CD4-positive, alpha-beta T cell treated with Interleukin-10 for 1 hour (primary cell): ENCODE data around the gene FXYD3.
"Not testable (repeated sequence)": the region's sequence is repeated elsewhere in the genome, so short reads cannot be mapped to it uniquely, and the experiment has no call there.

Experiments
- DNase-seq: peaks from one replicate; pipeline ENCODE4 v3.0.0-alpha.2; 2020

FXYD3 gene

GRCh38 chr19:35126624-35126959 lies 11.0 kb downstream of the FXYD3 start:
- DNase-seq: no peak

- DNase-seq: no peak
These were observed 12.2 kb downstream of the FXYD3 start for GRCh38 chr19:35127871-35128270.

- no peak for DNase-seq
These were observed 12.9 kb downstream of the FXYD3 start for GRCh38 chr19:35128398-35129057.

- DNase-seq: not testable (repeated sequence)
These were observed 14.2 kb downstream of the FXYD3 start for GRCh38 chr19:35129724-35130274.

- no peak for DNase-seq
These were observed 15.4 kb downstream of the FXYD3 start for GRCh38 chr19:35130761-35131720.

GRCh38 chr19:35132254-35132653 lies 16.6 kb downstream of the FXYD3 start:
- DNase-seq: no peak

- no peak for DNase-seq
These were observed 18.2 kb downstream of the FXYD3 start for GRCh38 chr19:35133826-35134225.

- no peak for DNase-seq
These were observed 19.1 kb downstream of the FXYD3 start, which contains the start of gene LGI4 for GRCh38 chr19:35134601-35135242. Gene LGI4 (minus strand): TSS chr19:35135059. CDS start chr19:35134680, 379 bp downstream.

- DNase-seq: peak; percentile 70
These were observed 19.8 kb downstream of the FXYD3 start for GRCh38 chr19:35135389-35135909.

- DNase-seq: no peak
These were observed 20.6 kb downstream of the FXYD3 start for GRCh38 chr19:35136231-35136630.

- DNase-seq: no peak
These were observed 21.5 kb downstream of the FXYD3 start for GRCh38 chr19:35136977-35137702.

GRCh38 chr19:35138305-35138892 lies 22.8 kb downstream of the FXYD3 start, which contains the start of gene FXYD1:
Gene FXYD1 (plus strand): TSS chr19:35138824. CDS start chr19:35140080, 1,256 bp downstream.
- no peak for DNase-seq

GRCh38 chr19:35140207-35140961 lies 24.8 kb downstream of the FXYD3 start:
- DNase-seq: no peak

- peak; percentile 96 for DNase-seq
These were observed 25.6 kb downstream of the FXYD3 start for GRCh38 chr19:35140962-35141836.

GRCh38 chr19:35141837-35142605 lies 26.4 kb downstream of the FXYD3 start:
- DNase-seq: peak; percentile 15

- DNase-seq: peak; percentile 83
These were observed 27.1 kb downstream of the FXYD3 start for GRCh38 chr19:35142606-35143230.

- DNase-seq: no peak
These were observed 27.6 kb downstream of the FXYD3 start, which contains the start of gene FXYD7 for GRCh38 chr19:35143231-35143715. Gene FXYD7 (plus strand): TSS chr19:35143255. CDS start chr19:35143334, 79 bp downstream.

- DNase-seq: no peak
These were observed 28.2 kb downstream of the FXYD3 start for GRCh38 chr19:35143818-35144217.
